ENCODE measurements around the gene TM4SF1. TPM values are rescaled to one million over a fixed set of nuclear protein-coding genes. Genes with fewer than 3 reads are reported as not detected.
"Not testable (repeated sequence)": the region's sequence is repeated elsewhere in the genome, so short reads cannot be mapped to it uniquely, and the experiment has no call there.

TM4SF1 gene
- total RNA-seq, 1 donor from 2014 or later: 39.2 TPM

GRCh38 chr3:149384167-149384566 is 6.7 kb upstream of the TM4SF1 start:
- Mint-ChIP-seq H3K27me3 (ENCODE audit: low read depth) (no peaks in the 10 kb centered on the region), H3K36me3 (peaks cover 9% of the 10 kb centered on the region), H3K9me3 (peaks cover 19% of the 10 kb centered on the region), H3K4me1 (peaks cover 52% of the 10 kb centered on the region), H3K27ac (peak overlapping the region; percentile 52), H3K4me3 (no peak overlapping the region)
- DNase-seq (ENCODE audit: low spot score in 2 of 2, unreplicated experiment in 2 of 2): no peak
- no peak for TF ChIP-seq CTCF (IDR thresholded peaks at IDR 0.05; ENCODE audit: unreplicated experiment)

GRCh38 chr3:149383703-149384102 is 6.3 kb upstream of the TM4SF1 start:
- peaks cover 56% of the 10 kb centered on the region for H3K4me1 Mint-ChIP-seq
- no peak for TF ChIP-seq CTCF (IDR thresholded peaks at IDR 0.05; ENCODE audit: unreplicated experiment)
- peaks cover 9% of the 10 kb centered on the region for H3K36me3 Mint-ChIP-seq
- H3K27me3 Mint-ChIP-seq (ENCODE audit: low read depth): no peaks in the 10 kb centered on the region
- no peak overlapping the region for H3K4me3 Mint-ChIP-seq
- H3K9me3 Mint-ChIP-seq: peaks cover 16% of the 10 kb centered on the region
- no peak overlapping the region for H3K27ac Mint-ChIP-seq
- no peak for DNase-seq (ENCODE audit: low spot score in 2 of 2, unreplicated experiment in 2 of 2)

- H3K9me3 Mint-ChIP-seq: peaks cover 8% of the 10 kb centered on the region
- no peak for TF ChIP-seq CTCF (IDR thresholded peaks at IDR 0.05; ENCODE audit: unreplicated experiment)
- H3K4me3 Mint-ChIP-seq: no peak overlapping the region
- peak overlapping the region; percentile 72 for H3K27ac Mint-ChIP-seq
- peaks cover 8% of the 10 kb centered on the region for H3K36me3 Mint-ChIP-seq
- no peaks in the 10 kb centered on the region for H3K27me3 Mint-ChIP-seq (ENCODE audit: low read depth)
- peaks cover 59% of the 10 kb centered on the region for H3K4me1 Mint-ChIP-seq
- no peak for DNase-seq (ENCODE audit: low spot score in 2 of 2, unreplicated experiment in 2 of 2)
These were observed 5.1 kb upstream of the TM4SF1 start for GRCh38 chr3:149382518-149382917.

- no peak overlapping the region for H3K4me3 Mint-ChIP-seq
- no peak for TF ChIP-seq CTCF (IDR thresholded peaks at IDR 0.05; ENCODE audit: unreplicated experiment)
- no peak for DNase-seq (ENCODE audit: low spot score in 2 of 2, unreplicated experiment in 2 of 2)
- H3K9me3 Mint-ChIP-seq: peaks cover 8% of the 10 kb centered on the region
- peak overlapping the region; percentile 85 for H3K27ac Mint-ChIP-seq
- H3K27me3 Mint-ChIP-seq (ENCODE audit: low read depth): no peaks in the 10 kb centered on the region
- peaks cover 59% of the 10 kb centered on the region for H3K4me1 Mint-ChIP-seq
- peaks cover 8% of the 10 kb centered on the region for H3K36me3 Mint-ChIP-seq
These were observed 4.6 kb upstream of the TM4SF1 start for GRCh38 chr3:149382101-149382467.

- Mint-ChIP-seq H3K27me3 (ENCODE audit: low read depth) (no peaks in the 10 kb centered on the region), H3K36me3 (peaks cover 8% of the 10 kb centered on the region), H3K4me1 (peaks cover 58% of the 10 kb centered on the region), H3K27ac (peak overlapping the region; percentile 85), H3K4me3 (no peak overlapping the region), H3K9me3 (peaks cover 8% of the 10 kb centered on the region)
- DNase-seq (ENCODE audit: low spot score in 2 of 2, unreplicated experiment in 2 of 2): no peak
- TF ChIP-seq CTCF (IDR thresholded peaks at IDR 0.05; ENCODE audit: unreplicated experiment): no peak
These were observed 4.0 kb upstream of the TM4SF1 start for GRCh38 chr3:149381173-149382100.

- not testable (repeated sequence) for H3K36me3 Mint-ChIP-seq; DNase-seq (ENCODE audit: low spot score in 2 of 2, unreplicated experiment in 2 of 2); H3K4me3 Mint-ChIP-seq; H3K9me3 Mint-ChIP-seq; H3K27ac Mint-ChIP-seq; H3K27me3 Mint-ChIP-seq (ENCODE audit: low read depth)
- peaks cover 51% of the 10 kb centered on the region for H3K4me1 Mint-ChIP-seq
These were observed 2.8 kb upstream of the TM4SF1 start for GRCh38 chr3:149380220-149380619.

Measured in mesothelial cell of epicardium (in vitro differentiated cells).